Immature natural killer cell (primary cell): ENCODE data around the gene PBX2. TPM values are rescaled to one million over a fixed set of nuclear protein-coding genes. Genes with fewer than 3 reads are reported as not detected.
"Not testable (repeated sequence)": the region's sequence is repeated elsewhere in the genome, so short reads cannot be mapped to it uniquely, and the experiment has no call there.

Experiments used
- DNase-seq, 3 donors: peaks; one replicate each; pipeline ENCODE4 v3.0.0; 2022; ENCODE audit warnings: mixed read lengths in 1 of 3
- H3K27ac Mint-ChIP-seq, 6 donors: one replicate each; pipeline ENCODE4 v1.8.0; 2020; ENCODE audit warnings: mixed read lengths in 6 of 6, mild to moderate bottlenecking in 5 of 6, inconsistent platforms in 4 of 6, moderate library complexity in 3 of 6
- H3K27me3 Mint-ChIP-seq, 3 donors: one replicate each; pipeline ENCODE4 v1.8.0; 2020 to 2021; ENCODE audit warnings: low read depth in 3 of 3, mild to moderate bottlenecking in 3 of 3, mixed read lengths in 3 of 3, moderate library complexity in 3 of 3, inconsistent platforms in 1 of 3
- H3K36me3 Mint-ChIP-seq, 3 donors: one replicate each; pipeline ENCODE4 v1.8.0; 2020; ENCODE audit warnings: mixed read lengths in 3 of 3, inconsistent platforms in 2 of 3, mild to moderate bottlenecking in 2 of 3
- H3K4me1 Mint-ChIP-seq, 2 donors: one replicate each; pipeline ENCODE4 v1.8.0; 2020; ENCODE audit warnings: inconsistent platforms in 2 of 2, mild to moderate bottlenecking in 2 of 2, mixed read lengths in 2 of 2, moderate library complexity in 1 of 2
- H3K4me3 Mint-ChIP-seq, 5 donors: one replicate each; pipeline ENCODE4 v1.8.0; 2020; ENCODE audit warnings: mild to moderate bottlenecking in 5 of 5, mixed read lengths in 5 of 5, inconsistent platforms in 3 of 5, moderate library complexity in 3 of 5
- H3K9me3 Mint-ChIP-seq, 6 donors: one replicate each; pipeline ENCODE4 v1.8.0; 2020; ENCODE audit warnings: mild to moderate bottlenecking in 6 of 6, mixed read lengths in 6 of 6, inconsistent platforms in 4 of 6, moderate library complexity in 3 of 6
- polyA plus RNA-seq, 3 donors: library from polyadenylated mRNA; unstranded; fragments of 300-500 nt; fragmentation: Illumina TruSeq; gene quantifications; one replicate each; pipeline ENCODE4 v1.2.3, GENCODE V29; 2021

Gene PBX2
- polyA plus RNA-seq, 3 donors from 2014 or later: 0.31 to 2.4 (median 1.6) TPM

GRCh38 chr6:32195902-32196681, 6.1 kb upstream of the PBX2 start:
- H3K4me1 Mint-ChIP-seq: peaks cover 50 to 52% of the 10 kb centered on the region in 2 donors
- peak; percentile 81 to 87 (median 84) for DNase-seq
- no peaks in the 10 kb centered on the region for H3K9me3 Mint-ChIP-seq
- H3K36me3 Mint-ChIP-seq: no peaks in the 10 kb centered on the region
- H3K27me3 Mint-ChIP-seq: peaks cover 11 to 21% (median 18%) of the 10 kb centered on the region in 3 donors
- H3K4me3 Mint-ChIP-seq: peak overlapping the region; percentile 98 to 99 (median 98)
- H3K27ac Mint-ChIP-seq: peak overlapping the region; percentile 99 to 100 (median 100)

- DNase-seq: peak; percentile 100
- H3K4me3 Mint-ChIP-seq: peak overlapping the region; percentile 98 to 99 (median 98)
- peak overlapping the region; percentile 99 to 100 (median 100) for H3K27ac Mint-ChIP-seq
- H3K27me3 Mint-ChIP-seq: peaks cover 12 to 22% (median 18%) of the 10 kb centered on the region in 3 donors
- peaks cover 53 to 56% of the 10 kb centered on the region in 2 donors for H3K4me1 Mint-ChIP-seq
- no peaks in the 10 kb centered on the region for H3K36me3 Mint-ChIP-seq
- no peaks in the 10 kb centered on the region for H3K9me3 Mint-ChIP-seq
These were observed 5.6 kb upstream of the PBX2 start for GRCh38 chr6:32195652-32195901.

- Mint-ChIP-seq H3K4me1 (peaks cover 58 to 61% of the 10 kb centered on the region in 2 donors), H3K4me3 (peak overlapping the region; percentile 98 to 99 (median 98)), H3K27me3 (peaks cover 16 to 23% (median 22%) of the 10 kb centered on the region in 3 donors), H3K9me3 (no peaks in the 10 kb centered on the region), H3K36me3 (no peaks in the 10 kb centered on the region), H3K27ac (peak overlapping the region; percentile 94 to 100 (median 100))
- no peak for DNase-seq
These were observed 5.0 kb upstream of the PBX2 start for GRCh38 chr6:32194825-32195651.

- H3K36me3 Mint-ChIP-seq: no peaks in the 10 kb centered on the region
- peak overlapping the region; percentile 99 to 100 (median 100) for H3K27ac Mint-ChIP-seq
- H3K4me3 Mint-ChIP-seq: peak overlapping the region; percentile 95 to 99 (median 98)
- peaks cover 16 to 25% (median 23%) of the 10 kb centered on the region in 3 donors for H3K27me3 Mint-ChIP-seq
- no peaks in the 10 kb centered on the region for H3K9me3 Mint-ChIP-seq
- no peak for DNase-seq
- H3K4me1 Mint-ChIP-seq: peaks cover 59 to 63% of the 10 kb centered on the region in 2 donors
These were observed 4.4 kb upstream of the PBX2 start for GRCh38 chr6:32194388-32194787.

DNA sequence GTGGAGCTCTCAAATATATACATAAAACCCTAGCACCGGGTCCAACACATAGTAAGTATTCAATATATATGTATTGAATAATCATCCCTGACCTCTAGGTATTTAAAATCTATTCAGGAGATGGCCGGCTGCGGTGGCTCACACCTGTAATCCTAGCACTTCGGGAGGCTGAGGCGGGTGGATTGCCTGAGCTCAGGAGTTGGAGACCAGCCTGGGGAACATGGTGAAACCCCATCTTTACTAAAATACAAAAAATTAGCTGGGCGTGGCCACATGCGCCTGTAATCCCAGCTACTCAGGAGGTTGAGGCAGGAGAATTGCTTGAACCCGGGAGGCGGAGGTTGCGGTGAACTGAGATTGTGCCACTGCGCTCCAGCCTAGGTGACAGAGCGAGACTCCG, 3.1 kb upstream of the PBX2 start:
- H3K9me3 Mint-ChIP-seq, DNase-seq, H3K36me3 Mint-ChIP-seq: not testable (repeated sequence)
- Mint-ChIP-seq H3K4me3 (peak overlapping the region; percentile 95 to 96 (median 96)), H3K27me3 (peaks cover 16 to 31% (median 27%) of the 10 kb centered on the region in 3 donors), H3K4me1 (peaks cover 71 to 74% of the 10 kb centered on the region in 2 donors), H3K27ac (peak overlapping the region; percentile 99 to 100 (median 99))

- DNase-seq: peak; percentile 55 to 68 (median 65)
- Mint-ChIP-seq H3K36me3 (peaks cover 0 to 6% (median 0%) of the 10 kb centered on the region in 3 donors), H3K27me3 (peaks cover 16 to 31% (median 27%) of the 10 kb centered on the region in 3 donors), H3K9me3 (no peaks in the 10 kb centered on the region), H3K27ac (peak within 1 kb of the TSS; percentile 99 to 100 (median 100)), H3K4me1 (peaks cover 73 to 78% of the 10 kb centered on the region in 2 donors), H3K4me3 (peak within 1 kb of the TSS; percentile 95 to 96 (median 96))
These were observed 2.6 kb upstream of the PBX2 start, which contains the start of gene GPSM3 for GRCh38 chr6:32192608-32193039. Gene GPSM3 (minus strand): TSS chr6:32192643. CDS start chr6:32192513, 130 bp downstream.

- Mint-ChIP-seq H3K36me3 (peaks cover 0 to 13% (median under 1%) of the 10 kb centered on the region in 3 donors), H3K27me3 (peaks cover 16 to 31% (median 27%) of the 10 kb centered on the region in 3 donors), H3K9me3 (no peaks in the 10 kb centered on the region), H3K27ac (peak overlapping the region; percentile 99 to 100 (median 99)), H3K4me1 (peaks cover 76 to 83% of the 10 kb centered on the region in 2 donors), H3K4me3 (peak overlapping the region; percentile 95 to 96 (median 96))
- peak in 2 of 3 donors; percentile 7 to 32 for DNase-seq
These were observed 1.9 kb upstream of the PBX2 start for GRCh38 chr6:32191696-32192607.

DNA sequence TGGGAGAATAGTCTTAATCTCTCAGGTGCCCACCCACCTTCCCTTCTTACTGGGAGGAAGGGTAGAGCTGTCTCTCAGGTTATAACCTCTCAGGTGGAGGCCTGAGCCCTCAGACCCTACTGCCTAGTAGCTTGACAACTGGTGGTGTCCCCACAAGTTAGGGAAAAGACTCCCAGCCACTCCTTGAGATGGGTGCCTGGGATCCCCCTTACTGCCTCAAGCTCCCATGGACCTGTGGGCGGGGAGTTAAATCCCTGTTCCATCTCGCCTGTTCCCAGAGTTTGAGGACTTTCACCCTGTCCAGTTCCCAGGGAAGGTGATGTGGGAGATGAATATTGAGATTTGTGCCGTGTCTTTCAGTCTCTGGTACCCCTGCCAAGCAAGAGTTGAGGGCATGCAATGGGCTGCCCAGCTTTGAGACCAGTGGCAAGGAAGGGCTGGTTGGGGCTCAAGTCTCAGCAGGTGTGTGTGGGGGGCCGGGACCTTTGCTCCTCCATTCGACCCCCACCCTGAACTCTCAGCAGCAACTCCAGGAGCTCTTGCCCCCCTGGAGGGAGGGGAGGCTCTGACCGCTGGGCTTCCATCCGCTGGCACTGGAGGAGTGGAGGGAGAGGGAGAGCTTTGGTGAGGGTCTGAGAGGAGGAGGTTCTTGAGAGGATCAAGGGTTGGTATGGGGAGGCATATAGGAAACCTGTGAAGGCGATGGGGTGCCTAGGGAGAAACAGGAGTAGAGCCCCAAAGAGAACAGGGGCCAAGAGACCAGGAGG, 1.1 kb upstream of the PBX2 start:
- Mint-ChIP-seq H3K36me3 (peaks cover 5 to 21% (median 8%) of the 10 kb centered on the region in 3 donors), H3K27me3 (peaks cover 12 to 27% (median 23%) of the 10 kb centered on the region in 3 donors), H3K4me1 (peaks cover 78 to 82% of the 10 kb centered on the region in 2 donors), H3K4me3 (peak overlapping the region; percentile 95 to 96 (median 96)), H3K9me3 (no peaks in the 10 kb centered on the region), H3K27ac (peak overlapping the region; percentile 99 to 100 (median 99))
- no peak for DNase-seq

- H3K4me1 Mint-ChIP-seq: peaks cover 71 to 74% of the 10 kb centered on the region in 2 donors
- peak overlapping the region; percentile 90 to 100 (median 98) for H3K27ac Mint-ChIP-seq
- peaks cover 5 to 24% (median 11%) of the 10 kb centered on the region in 3 donors for H3K36me3 Mint-ChIP-seq
- peak overlapping the region; percentile 85 to 94 (median 90) for H3K4me3 Mint-ChIP-seq
- peaks cover 6 to 22% (median 20%) of the 10 kb centered on the region in 3 donors for H3K27me3 Mint-ChIP-seq
- no peaks in the 10 kb centered on the region for H3K9me3 Mint-ChIP-seq
- no peak for DNase-seq
These were observed 304 bp downstream of the PBX2 start for GRCh38 chr6:32189742-32190053.

DNA sequence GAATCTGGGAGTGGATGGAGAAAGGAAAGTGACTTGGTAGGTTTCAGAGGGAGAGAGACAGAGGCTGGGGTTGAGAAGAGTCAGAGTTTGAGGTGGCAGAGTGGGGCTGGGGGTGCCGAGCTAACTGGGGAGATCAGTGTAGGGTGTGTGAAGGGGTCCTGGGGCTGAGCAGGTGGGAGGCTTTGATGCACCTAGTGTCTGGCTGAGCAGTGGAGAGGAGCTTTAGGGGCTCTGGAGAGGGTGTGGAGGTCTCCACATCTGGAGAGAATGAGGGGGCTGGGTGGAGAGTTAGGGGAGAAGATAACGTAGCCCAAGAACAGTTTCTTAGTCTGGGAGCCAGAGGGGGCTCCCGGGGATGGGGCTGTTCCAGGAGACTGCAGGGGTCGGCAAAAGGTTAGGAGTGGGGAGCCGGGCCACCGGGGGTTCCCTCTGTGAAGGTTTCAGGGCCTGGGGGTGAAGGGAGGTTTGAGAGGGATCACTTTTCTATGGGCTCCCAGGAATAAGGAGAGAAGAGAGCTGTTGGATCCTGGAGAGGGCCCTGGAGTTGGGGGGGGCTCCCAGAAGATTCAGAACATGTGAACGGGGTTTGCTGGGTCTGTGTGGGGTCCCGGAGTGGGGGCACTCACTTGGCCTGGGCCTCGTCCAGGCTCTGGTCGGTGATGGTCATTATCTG, 797 bp downstream of the PBX2 start:
- Mint-ChIP-seq H3K4me1 (peaks cover 66 to 70% of the 10 kb centered on the region in 2 donors), H3K4me3 (peak overlapping the region; percentile 85 to 94 (median 90)), H3K9me3 (no peaks in the 10 kb centered on the region), H3K27ac (peak overlapping the region; percentile 90 to 100 (median 98)), H3K36me3 (peaks cover 5 to 24% (median 11%) of the 10 kb centered on the region in 3 donors), H3K27me3 (peaks cover 6 to 22% (median 20%) of the 10 kb centered on the region in 3 donors)
- DNase-seq: no peak

- DNase-seq: no peak
- peaks cover 6 to 22% (median 20%) of the 10 kb centered on the region in 3 donors for H3K27me3 Mint-ChIP-seq
- H3K4me1 Mint-ChIP-seq: peaks cover 60 to 63% of the 10 kb centered on the region in 2 donors
- H3K4me3 Mint-ChIP-seq: peak overlapping the region; percentile 85 to 94 (median 90)
- peak overlapping the region; percentile 90 to 100 (median 98) for H3K27ac Mint-ChIP-seq
- peaks cover 5 to 24% (median 11%) of the 10 kb centered on the region in 3 donors for H3K36me3 Mint-ChIP-seq
- no peaks in the 10 kb centered on the region for H3K9me3 Mint-ChIP-seq
These were observed 1.5 kb downstream of the PBX2 start for GRCh38 chr6:32188381-32189068.
